Activated CD4-positive, alpha-beta T cell treated with anti-CD3 and anti-CD28 coated beads for 48 hours (primary cell): Measurements from ENCODE around the gene PLCD3.

Source experiments
- DNase-seq: peaks from one replicate; pipeline ENCODE4 v3.0.0-alpha.2; 2020

PLCD3 gene

GRCh38 chr17:45101883-45102811 lies 30.2 kb downstream of the PLCD3 start:
- no peak for DNase-seq

GRCh38 chr17:45101546-45101882 lies 30.8 kb downstream of the PLCD3 start:
- DNase-seq = no peak

GRCh38 chr17:45098869-45099616 lies 33.3 kb downstream of the PLCD3 start:
- DNase-seq = peak; percentile 83

- no peak for DNase-seq
These were observed 34.0 kb downstream of the PLCD3 start for GRCh38 chr17:45098081-45098868.

- no peak for DNase-seq
These were observed 35.4 kb downstream of the PLCD3 start for GRCh38 chr17:45096926-45097325.

GRCh38 chr17:45096141-45096540 lies 36.2 kb downstream of the PLCD3 start:
- no peak for DNase-seq

- no peak for DNase-seq
These were observed 38.7 kb downstream of the PLCD3 start for GRCh38 chr17:45093444-45094110.

- DNase-seq = no peak
These were observed 39.3 kb downstream of the PLCD3 start for GRCh38 chr17:45092911-45093430.

GRCh38 chr17:45091778-45092425 lies 40.4 kb downstream of the PLCD3 start:
- no peak for DNase-seq

- DNase-seq = no peak
These were observed 41.6 kb downstream of the PLCD3 start for GRCh38 chr17:45090711-45091110.

- DNase-seq = no peak
These were observed 43.6 kb downstream of the PLCD3 start for GRCh38 chr17:45088741-45089140.

- no peak for DNase-seq
These were observed 44.3 kb downstream of the PLCD3 start for GRCh38 chr17:45087978-45088377.

- DNase-seq = no peak
These were observed 44.8 kb downstream of the PLCD3 start for GRCh38 chr17:45087504-45087975.

- no peak for DNase-seq
These were observed 45.3 kb downstream of the PLCD3 start for GRCh38 chr17:45086865-45087503.

- no peak for DNase-seq
These were observed 45.9 kb downstream of the PLCD3 start for GRCh38 chr17:45086391-45086790.

GRCh38 chr17:45081047-45081703 lies 51.1 kb downstream of the PLCD3 start:
- DNase-seq = no peak

- DNase-seq = no peak
These were observed 54.7 kb downstream of the PLCD3 start for GRCh38 chr17:45077643-45078042.

GRCh38 chr17:45073414-45074070 lies 58.8 kb downstream of the PLCD3 start:
- no peak for DNase-seq

- DNase-seq = no peak
These were observed 61.5 kb downstream of the PLCD3 start for GRCh38 chr17:45070809-45071208.

- DNase-seq = no peak
These were observed 62.3 kb downstream of the PLCD3 start for GRCh38 chr17:45070001-45070400.
